Upper lobe of right lung (tissue), 1 donor: ENCODE data around the gene SDK2. TPM values are rescaled to one million over a fixed set of nuclear protein-coding genes. Genes with fewer than 3 reads are reported as not detected.

Experiments
- ATAC-seq: fragments of 200-7000 bp; cut with Tn5 transposase; one replicate; pipeline ENCODE4 v1.9.1; 2020; ENCODE audit warnings: mild to moderate bottlenecking, moderate library complexity
- DNase-seq: peaks from one replicate; pipeline ENCODE4 v3.0.0-alpha.2; 2020
- H3K27ac ChIP-seq: fragments of 200-600 bp; one replicate; pipeline ENCODE4 v1.8.0; 2022
- H3K27me3 ChIP-seq: fragments of 200-600 bp; one replicate; pipeline ENCODE4 v1.8.0; 2022; ENCODE audit warnings: mild to moderate bottlenecking
- H3K36me3 ChIP-seq: fragments of 200-600 bp; one replicate; pipeline ENCODE4 v1.8.0; 2022
- H3K4me1 ChIP-seq: fragments of 200-600 bp; one replicate; pipeline ENCODE4 v1.8.0; 2022
- H3K4me3 ChIP-seq: fragments of 200-600 bp; one replicate; pipeline ENCODE4 v1.8.0; 2022; ENCODE audit warnings: mild to moderate bottlenecking
- H3K9me3 ChIP-seq: fragments of 200-600 bp; one replicate; pipeline ENCODE4 v1.8.0; 2022
- CTCF ChIP-seq: fragments of 200-600 bp; IDR thresholded peaks from one replicate; pipeline ENCODE4 v1.8.0; 2022; ENCODE audit warnings: antibody characterized with exemption
- intact Hi-C: fragments of 100-400 bp; cut with DNase I; formaldehyde crosslinking; loops from one replicate; pipeline ENCODE4 v1.11.0; 2022
- total RNA-seq: library from RNA; stranded (reverse); fragmentation: NEBNext Ultra II Directional; extraction: Animal tissue kit (Norgen Biotek cat#: 25700); gene quantifications from one replicate; pipeline ENCODE4 v1.2.1, GENCODE V29; 2021
- donor health status: DM: no; HTN: yes; CAD: no; lungs with severe emphysema.

SDK2 gene
- total RNA-seq, 1 donor from 2014 or later: 2.3 TPM

GRCh38 chr17:73599599-73599998 lies 44.6 kb downstream of the SDK2 start:
- no peak for DNase-seq

DNA sequence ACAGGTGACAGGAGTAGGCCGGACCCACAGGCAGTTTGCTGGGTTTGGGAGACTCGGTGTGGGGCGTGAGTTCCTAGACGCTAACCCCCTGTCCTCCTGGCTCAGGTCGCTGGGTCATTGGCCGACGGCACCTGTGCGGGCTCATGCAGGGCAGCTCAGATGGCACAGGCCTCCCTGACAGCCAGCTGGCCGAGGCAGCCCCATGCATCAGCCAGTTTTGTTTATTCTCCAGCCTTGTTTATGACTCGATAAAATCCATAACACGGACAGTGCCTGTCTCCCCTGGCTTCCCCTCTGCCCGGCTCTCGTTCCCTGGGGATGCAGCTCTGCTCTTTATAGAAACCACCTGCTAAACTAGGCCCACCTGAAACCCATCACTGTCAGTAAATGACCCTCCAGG lies 46.0 kb downstream of the SDK2 start:
- TF ChIP-seq CTCF: no peak
- intact Hi-C loops: no loop called here
- Histone ChIP-seq H3K27ac (no peak overlapping the region), H3K9me3 (no peaks in the 10 kb centered on the region), H3K27me3 (no peaks in the 10 kb centered on the region), H3K4me3 (no peak overlapping the region), H3K4me1 (no peaks in the 10 kb centered on the region), H3K36me3 (no peaks in the 10 kb centered on the region)
- DNase-seq (no peak), ATAC-seq (no peak)

More at GRCh38 chr17:73599599-73599998, 44.6 kb downstream of the SDK2 start:
- Histone ChIP-seq H3K9me3 (no peaks in the 10 kb centered on the region), H3K27ac (no peak overlapping the region), H3K36me3 (no peaks in the 10 kb centered on the region), H3K4me3 (no peak overlapping the region), H3K27me3 (no peaks in the 10 kb centered on the region), H3K4me1 (no peaks in the 10 kb centered on the region)
- ATAC-seq: no peak
- TF ChIP-seq CTCF: no peak
- intact Hi-C loops: no loop called here

GRCh38 chr17:73595931-73596330 lies 48.3 kb downstream of the SDK2 start:
- DNase-seq (no peak), ATAC-seq (no peak)
- H3K27me3 ChIP-seq: no peaks in the 10 kb centered on the region
- peaks cover 17% of the 10 kb centered on the region for H3K4me1 ChIP-seq
- TF ChIP-seq CTCF: no peak
- intact Hi-C loops: no loop called here
- H3K27ac ChIP-seq: no peak overlapping the region
- no peaks in the 10 kb centered on the region for H3K9me3 ChIP-seq
- no peak overlapping the region for H3K4me3 ChIP-seq
- no peaks in the 10 kb centered on the region for H3K36me3 ChIP-seq

DNA sequence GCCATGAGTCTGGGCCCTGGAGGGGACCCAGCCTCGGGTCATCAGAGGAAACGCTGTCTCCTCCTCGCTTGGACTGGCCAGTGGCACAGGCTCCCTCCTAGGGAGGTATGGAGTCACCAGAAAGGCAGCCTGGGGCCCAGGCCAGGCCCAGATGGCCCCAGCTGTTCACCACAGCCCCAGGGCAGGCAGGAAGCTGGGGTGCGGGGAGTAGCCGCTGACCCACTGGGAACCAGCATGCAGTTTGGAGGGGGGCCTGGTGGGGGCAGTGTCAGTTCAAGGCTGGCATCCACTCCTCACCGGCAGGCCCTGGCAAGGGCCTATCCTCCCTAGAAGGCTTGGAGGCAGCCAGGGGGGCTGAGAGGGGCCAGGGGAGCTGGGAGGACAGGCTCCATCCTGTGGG lies 48.8 kb downstream of the SDK2 start:
- ATAC-seq: peak; percentile 59
- intact Hi-C loops: no loop called here
- Histone ChIP-seq H3K36me3 (no peaks in the 10 kb centered on the region), H3K9me3 (no peaks in the 10 kb centered on the region), H3K27ac (no peak overlapping the region), H3K4me3 (no peak overlapping the region), H3K4me1 (peaks cover 17% of the 10 kb centered on the region), H3K27me3 (no peaks in the 10 kb centered on the region)
- peak; percentile 44 for TF ChIP-seq CTCF
- DNase-seq: peak; percentile 71

- Histone ChIP-seq H3K36me3 (no peaks in the 10 kb centered on the region), H3K4me1 (peaks cover 17% of the 10 kb centered on the region), H3K9me3 (no peaks in the 10 kb centered on the region), H3K27me3 (no peaks in the 10 kb centered on the region), H3K27ac (no peak overlapping the region), H3K4me3 (no peak overlapping the region)
- intact Hi-C loops: no loop called here
- no peak for ATAC-seq
- DNase-seq: no peak
- TF ChIP-seq CTCF: no peak
Observed at GRCh38 chr17:73595068-73595467, 49.2 kb downstream of the SDK2 start.

DNA sequence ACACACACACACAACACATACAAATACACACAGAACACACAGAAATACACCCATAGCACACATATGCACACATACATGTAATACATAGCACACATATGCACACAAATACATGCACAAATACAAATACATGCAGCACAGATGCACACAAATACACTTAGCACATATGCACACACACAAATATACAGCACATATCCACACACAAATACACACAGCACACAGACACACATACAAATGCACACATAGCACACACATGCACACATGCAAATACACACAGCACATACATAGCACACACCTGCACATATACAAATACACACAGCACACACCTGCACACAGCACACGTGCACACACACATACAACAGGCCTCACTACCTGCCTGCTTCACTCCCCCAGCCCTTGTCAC lies 49.6 kb downstream of the SDK2 start:
- Histone ChIP-seq H3K36me3 (no peaks in the 10 kb centered on the region), H3K27ac (no peak overlapping the region), H3K4me1 (peaks cover 17% of the 10 kb centered on the region), H3K4me3 (no peak overlapping the region), H3K9me3 (no peaks in the 10 kb centered on the region), H3K27me3 (no peaks in the 10 kb centered on the region)
- ATAC-seq (no peak), DNase-seq (no peak)
- intact Hi-C loops: no loop called here
- TF ChIP-seq CTCF: no peak
